Ishikawa (cell line): ENCODE measurements around the gene KLK6.

ENCODE experiments used
- CEBPB ChIP-seq: IDR thresholded peaks from 2 replicates; pipeline ENCODE4 v1.6.1; 2012
- CREB1 ChIP-seq: IDR thresholded peaks from 2 replicates; pipeline ENCODE4 v1.6.1; 2012; ENCODE audit warnings: low read depth
- EGR1 ChIP-seq: IDR thresholded peaks from 2 replicates; pipeline ENCODE4 v1.6.1; 2012
- EP300 ChIP-seq: IDR thresholded peaks from 2 replicates; pipeline ENCODE4 v1.6.1; 2012; ENCODE audit warnings: borderline replicate concordance
- FOXM1 ChIP-seq: IDR thresholded peaks from 2 replicates; pipeline ENCODE4 v1.6.1; 2012; ENCODE audit warnings: low read depth, borderline replicate concordance
- MAX ChIP-seq: IDR thresholded peaks from 2 replicates; pipeline ENCODE4 v1.6.1; 2012
- NFIC ChIP-seq: IDR thresholded peaks from 2 replicates; pipeline ENCODE4 v1.6.1; 2012
- RAD21 ChIP-seq: IDR thresholded peaks from 2 replicates; pipeline ENCODE4 v1.6.1; 2012; ENCODE audit warnings: low read depth
- REST ChIP-seq: IDR thresholded peaks from 2 replicates; pipeline ENCODE4 v1.6.1; 2012; ENCODE audit warnings: low read depth, mild to moderate bottlenecking
- TAF1 ChIP-seq: IDR thresholded peaks from 2 replicates; pipeline ENCODE4 v1.6.1; 2012; ENCODE audit warnings: low read depth, mild to moderate bottlenecking
- TCF12 ChIP-seq: IDR thresholded peaks from 2 replicates; pipeline ENCODE4 v1.6.1; 2012; ENCODE audit warnings: low read depth
- TEAD4 ChIP-seq: IDR thresholded peaks from 2 replicates; pipeline ENCODE4 v1.6.1; 2012
- USF1 ChIP-seq: IDR thresholded peaks from 2 replicates; pipeline ENCODE4 v1.6.1; 2012
- YY1 ChIP-seq: IDR thresholded peaks from 2 replicates; pipeline ENCODE4 v1.6.1; 2012; ENCODE audit warnings: low read depth
- ZBTB7A ChIP-seq: IDR thresholded peaks from 2 replicates; pipeline ENCODE4 v1.6.1; 2012; ENCODE audit warnings: low read depth

The KLK6 gene

GRCh38 chr19:50911206-50912101 lies 57.9 kb downstream of the KLK6 start, which contains the start of gene KLK4:
Gene KLK4, minus strand, starts transcription at chr19:50911395. Its CDS starts 657 bp downstream, at chr19:50910738.
- no peak for TF ChIP-seq CREB1
- no peak for TF ChIP-seq ZBTB7A
- no peak for TF ChIP-seq NFIC

GRCh38 chr19:50910722-50911121 lies 58.7 kb downstream of the KLK6 start:
- TF ChIP-seq EP300, result no peak
- TF ChIP-seq CREB1, result no peak
- no peak for TF ChIP-seq YY1
- TF ChIP-seq EGR1, result no peak

- TF ChIP-seq MAX, result no peak
- no peak for TF ChIP-seq USF1
- TF ChIP-seq REST, result no peak
- TF ChIP-seq ZBTB7A, result no peak
- no peak for TF ChIP-seq RAD21
- no peak for TF ChIP-seq FOXM1
- TF ChIP-seq NFIC, result no peak
- no peak for TF ChIP-seq TEAD4
- no peak for TF ChIP-seq EGR1
- TF ChIP-seq CREB1, result no peak
- no peak for TF ChIP-seq EP300
- no peak for TF ChIP-seq CEBPB
- no peak for TF ChIP-seq TAF1
- no peak for TF ChIP-seq YY1
- no peak for TF ChIP-seq TCF12
Observed at GRCh38 chr19:50909240-50910070, 59.9 kb downstream of the KLK6 start.
